Measurements from ENCODE around the gene NLGN1.

The NLGN1 gene

GRCh38 chr3:174317005-174317404, 919.5 kb downstream of the NLGN1 start:
- no peak for ATAC-seq

DNA sequence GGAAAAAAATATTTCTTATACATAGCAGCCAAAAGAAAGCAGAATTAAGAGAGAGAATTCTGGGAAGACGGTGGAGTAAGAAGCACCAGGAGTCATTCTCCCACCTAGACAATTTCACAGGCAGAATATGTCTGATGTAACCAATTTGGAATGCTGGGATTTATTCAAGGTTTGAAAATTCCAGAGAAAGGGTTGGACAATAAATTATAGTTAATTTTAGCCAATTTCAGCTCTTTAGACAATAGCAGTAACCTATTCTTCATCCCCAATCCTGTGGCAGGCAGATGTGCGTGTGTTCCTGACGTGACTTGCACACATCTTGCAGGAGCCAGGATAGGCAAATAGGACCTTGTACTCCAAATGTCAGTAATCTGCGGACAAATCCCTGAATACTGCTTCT, 920.6 kb downstream of the NLGN1 start:
- no peak for ATAC-seq

GRCh38 chr3:174321548-174321947, 924.0 kb downstream of the NLGN1 start:
- no peak for ATAC-seq

- ATAC-seq: no peak
Observed at GRCh38 chr3:174322789-174323188, 925.2 kb downstream of the NLGN1 start.

GRCh38 chr3:174325171-174325570, 927.6 kb downstream of the NLGN1 start:
- no peak for ATAC-seq

- ATAC-seq: no peak
Observed at GRCh38 chr3:174325834-174326700, 928.5 kb downstream of the NLGN1 start.

DNA sequence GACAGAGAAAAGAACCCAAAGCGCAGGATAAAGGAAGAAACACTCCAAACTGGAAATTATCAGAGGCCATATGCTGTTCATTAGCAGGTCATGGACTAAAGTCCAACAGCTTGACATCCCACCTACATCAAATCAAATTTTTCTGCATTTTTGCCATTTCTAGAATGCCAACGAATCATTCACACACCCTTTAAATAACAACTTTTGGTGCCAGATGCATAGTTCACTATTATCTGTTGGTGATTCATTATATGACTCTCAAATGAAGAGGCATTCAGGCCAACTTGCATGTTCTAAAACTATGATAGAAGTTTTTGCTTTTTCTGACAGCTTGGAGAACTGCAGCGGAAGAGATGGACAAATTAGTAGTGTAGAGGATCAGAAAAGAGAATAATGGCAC, 931.8 kb downstream of the NLGN1 start:
- ATAC-seq: no peak

- no peak for ATAC-seq
Observed at GRCh38 chr3:174330303-174330702, 932.8 kb downstream of the NLGN1 start.

GRCh38 chr3:174331095-174331800, 933.7 kb downstream of the NLGN1 start:
- no peak for ATAC-seq

GRCh38 chr3:174332391-174332790, 934.8 kb downstream of the NLGN1 start:
- no peak for ATAC-seq

- no peak for ATAC-seq
Observed at GRCh38 chr3:174333640-174334039, 936.1 kb downstream of the NLGN1 start.

DNA sequence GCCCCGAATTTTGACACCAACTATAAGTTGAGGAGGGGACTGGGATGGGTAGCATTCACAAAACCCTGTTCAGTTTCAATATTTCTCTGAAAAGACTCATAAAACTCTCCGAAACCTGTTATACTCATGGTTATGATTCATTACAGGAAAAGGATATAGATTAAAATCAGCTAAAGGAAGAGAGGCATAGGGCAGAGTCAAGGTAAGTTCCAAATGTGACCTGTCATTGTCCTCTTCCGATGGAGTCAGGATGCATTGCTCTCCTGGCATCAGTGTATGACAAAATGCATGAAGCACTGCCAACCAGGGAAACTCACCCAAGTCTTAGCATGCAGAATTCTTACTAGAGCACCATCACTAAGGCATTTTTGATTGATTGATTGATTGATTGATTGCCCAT, 936.6 kb downstream of the NLGN1 start:
- no peak for ATAC-seq

DNA sequence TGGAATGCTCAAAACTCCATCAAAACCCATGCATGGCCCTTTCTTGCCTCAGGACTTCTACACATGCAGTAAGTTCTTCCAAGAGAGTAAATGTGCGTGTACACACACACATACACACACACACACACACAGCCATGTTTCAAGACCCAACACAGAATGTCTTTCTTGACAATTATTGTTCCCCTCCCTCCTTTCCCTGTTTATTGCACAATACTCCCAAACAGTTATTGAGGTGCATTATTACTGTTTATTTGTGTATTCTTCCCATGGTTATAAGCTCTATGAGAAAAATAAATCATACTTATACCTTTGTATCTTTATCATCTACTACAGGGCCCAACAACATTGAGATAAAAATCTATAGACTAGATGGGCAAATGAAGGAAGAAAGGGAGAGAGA, 937.8 kb downstream of the NLGN1 start:
- no peak for ATAC-seq

DNA sequence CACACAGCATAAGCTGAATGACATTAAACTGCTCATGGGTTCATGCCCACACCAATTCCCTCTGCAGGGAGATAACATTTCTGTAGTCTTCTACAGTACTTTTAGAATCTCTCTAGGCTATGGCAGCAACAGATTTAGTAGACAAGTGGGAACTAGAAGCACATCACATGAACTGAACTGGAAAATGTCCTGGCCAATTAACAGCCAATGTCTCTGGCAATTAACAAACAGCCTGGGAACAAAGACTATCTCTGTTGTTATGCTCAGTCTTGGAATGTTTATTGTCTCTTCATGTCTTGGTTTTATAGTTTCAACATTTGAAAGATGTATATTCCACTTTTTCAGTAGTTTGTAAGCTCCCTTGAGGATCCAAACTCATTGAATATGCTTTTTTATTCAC, 938.4 kb downstream of the NLGN1 start:
- no peak for ATAC-seq

Data from activated CD4-positive, CD25-positive, alpha-beta regulatory T cell treated with anti-CD3 and anti-CD28 coated beads, Interleukin-2, amount 50 U/mL, for 24 hours (primary cell).